GM06990 (cell line): ENCODE results near the gene DPM3.

ENCODE experiments used
- DNase-seq: peaks from one replicate; pipeline ENCODE4 v3.0.0-alpha.2; 2011; ENCODE audit not compliant: insufficient read length; ENCODE audit errors: extremely low read depth
- H3K27me3 ChIP-seq: replicated peaks from 2 replicates; pipeline ENCODE4 v1.6.0; 2011; ENCODE audit warnings: low read length; ENCODE audit not compliant: control insufficient read depth, insufficient read depth
- H3K36me3 ChIP-seq: 2 replicates; pipeline ENCODE4 v1.5.1; 2011; ENCODE audit warnings: low read length; ENCODE audit not compliant: control insufficient read depth, insufficient read depth
- H3K4me3 ChIP-seq: replicated peaks from 2 replicates; pipeline ENCODE4 v1.5.1; 2011; ENCODE audit warnings: low read depth, mild to moderate bottlenecking, control low read depth, low read length
- TF ChIP-seq, protein P1 (sequence below): IDR thresholded peaks from 2 replicates; pipeline ENCODE4 v1.5.1; 2011; ENCODE audit warnings: low read length, control low read depth, mild to moderate bottlenecking, inconsistent platforms; ENCODE audit not compliant: insufficient read depth, poor library complexity, severe bottlenecking

Gene DPM3

GRCh38 chr1:155133799-155134281 lies 6.5 kb downstream of the DPM3 start:
- Histone ChIP-seq H3K4me3 (no peak overlapping the region), H3K36me3 (peaks cover 9% of the 10 kb centered on the region), H3K27me3 (no peaks in the 10 kb centered on the region)
- no peak for DNase-seq
- TF ChIP-seq, protein P1, sequence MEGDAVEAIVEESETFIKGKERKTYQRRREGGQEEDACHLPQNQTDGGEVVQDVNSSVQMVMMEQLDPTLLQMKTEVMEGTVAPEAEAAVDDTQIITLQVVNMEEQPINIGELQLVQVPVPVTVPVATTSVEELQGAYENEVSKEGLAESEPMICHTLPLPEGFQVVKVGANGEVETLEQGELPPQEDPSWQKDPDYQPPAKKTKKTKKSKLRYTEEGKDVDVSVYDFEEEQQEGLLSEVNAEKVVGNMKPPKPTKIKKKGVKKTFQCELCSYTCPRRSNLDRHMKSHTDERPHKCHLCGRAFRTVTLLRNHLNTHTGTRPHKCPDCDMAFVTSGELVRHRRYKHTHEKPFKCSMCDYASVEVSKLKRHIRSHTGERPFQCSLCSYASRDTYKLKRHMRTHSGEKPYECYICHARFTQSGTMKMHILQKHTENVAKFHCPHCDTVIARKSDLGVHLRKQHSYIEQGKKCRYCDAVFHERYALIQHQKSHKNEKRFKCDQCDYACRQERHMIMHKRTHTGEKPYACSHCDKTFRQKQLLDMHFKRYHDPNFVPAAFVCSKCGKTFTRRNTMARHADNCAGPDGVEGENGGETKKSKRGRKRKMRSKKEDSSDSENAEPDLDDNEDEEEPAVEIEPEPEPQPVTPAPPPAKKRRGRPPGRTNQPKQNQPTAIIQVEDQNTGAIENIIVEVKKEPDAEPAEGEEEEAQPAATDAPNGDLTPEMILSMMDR: no peak

DNA sequence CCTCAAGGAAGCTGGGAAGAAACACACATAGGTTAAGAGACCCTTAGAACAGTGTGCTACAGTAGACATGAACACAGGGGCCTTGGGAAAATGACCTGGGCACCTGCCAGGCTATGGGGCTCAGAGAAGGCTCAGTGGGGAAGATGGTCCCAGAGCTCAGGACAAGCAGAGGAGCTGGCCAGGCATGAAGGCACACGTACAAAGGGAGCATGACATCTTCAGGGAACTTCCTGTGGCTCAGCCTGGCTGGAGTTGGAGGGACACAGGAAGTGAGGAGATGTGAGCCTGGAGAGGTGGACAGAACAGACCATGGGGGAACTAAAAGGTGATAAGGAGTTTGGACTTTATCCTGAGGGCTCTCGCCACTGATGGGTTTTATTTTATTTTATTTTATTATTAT lies 8.5 kb downstream of the DPM3 start:
- Histone ChIP-seq H3K4me3 (no peak overlapping the region), H3K27me3 (no peaks in the 10 kb centered on the region; the same call in 1 of the 2 replicates), H3K36me3 (no peaks in the 10 kb centered on the region)
- DNase-seq: no peak
- TF ChIP-seq, protein P1: no peak

DNA sequence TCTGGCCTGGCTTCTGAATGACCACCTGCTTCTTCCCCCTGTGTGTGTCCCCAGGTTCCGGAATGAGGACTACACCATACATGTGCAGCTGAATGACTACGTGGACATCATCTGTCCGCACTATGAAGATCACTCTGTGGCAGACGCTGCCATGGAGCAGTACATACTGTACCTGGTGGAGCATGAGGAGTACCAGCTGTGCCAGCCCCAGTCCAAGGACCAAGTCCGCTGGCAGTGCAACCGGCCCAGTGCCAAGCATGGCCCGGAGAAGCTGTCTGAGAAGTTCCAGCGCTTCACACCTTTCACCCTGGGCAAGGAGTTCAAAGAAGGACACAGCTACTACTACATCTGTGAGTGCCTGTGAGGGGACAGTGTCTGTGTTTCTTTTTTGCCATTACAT lies 9.0 kb downstream of the DPM3 start:
- TF ChIP-seq, protein P1: no peak
- no peak overlapping the region for H3K4me3 ChIP-seq
- DNase-seq: no peak
- H3K36me3 ChIP-seq: no peaks in the 10 kb centered on the region
- H3K27me3 ChIP-seq: no peaks in the 10 kb centered on the region; the same call in 1 of the 2 replicates

GRCh38 chr1:155130272-155131006 lies 9.9 kb downstream of the DPM3 start:
- H3K4me3 ChIP-seq: no peak overlapping the region

GRCh38 chr1:155128755-155129473 lies 11.4 kb downstream of the DPM3 start:
- Histone ChIP-seq H3K4me3 (peak overlapping the region; percentile 16; the same call in 1 of the 2 replicates), H3K36me3 (no peaks in the 10 kb centered on the region), H3K27me3 (no peaks in the 10 kb centered on the region; the same call in 1 of the 2 replicates)
- TF ChIP-seq, protein P1: no peak
- no peak for DNase-seq

More at GRCh38 chr1:155130272-155131006, 9.9 kb downstream of the DPM3 start:
- no peaks in the 10 kb centered on the region; the same call in 1 of the 2 replicates for H3K27me3 ChIP-seq
- no peaks in the 10 kb centered on the region for H3K36me3 ChIP-seq
- TF ChIP-seq, protein P1: no peak
- DNase-seq: no peak
